Activated CD4-positive, alpha-beta T cell treated with anti-CD3 and anti-CD28 coated beads, Interleukin-2, Interleukin-6, amounts not matched to agents 100 ng/mL and 50 ng/mL, durations not matched to agents 16 hours and 8 hours (primary cell): ENCODE data around the gene ZNF195.
"Not testable (repeated sequence)": the region's sequence is repeated elsewhere in the genome, so short reads cannot be mapped to it uniquely, and the experiment has no call there.

Experiments used
- DNase-seq: peaks from one replicate; pipeline ENCODE4 v3.0.0-alpha.2; 2020

ZNF195 gene

GRCh38 chr11:3346587-3346986 is 32.4 kb downstream of the ZNF195 start:
- no peak for DNase-seq

DNA sequence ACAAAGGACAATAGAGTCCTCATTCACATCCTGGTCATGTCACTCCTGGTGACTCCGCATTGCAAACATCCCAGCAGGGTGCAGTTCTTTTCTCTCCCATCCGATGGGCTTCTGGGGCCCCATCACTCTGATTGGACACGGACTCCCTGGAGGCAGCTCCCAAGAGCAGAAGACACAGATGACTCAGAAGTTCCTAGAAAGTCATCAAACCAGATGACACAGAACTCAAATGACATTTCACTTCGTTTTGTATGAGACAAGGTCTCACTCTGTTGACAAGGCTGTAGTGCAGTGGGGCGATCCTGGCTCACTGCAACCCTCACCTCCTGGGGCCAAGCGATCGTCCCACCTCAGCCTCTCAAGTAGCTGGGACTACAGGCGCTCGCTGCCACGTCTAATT is 33.2 kb downstream of the ZNF195 start:
- no peak for DNase-seq

- no peak for DNase-seq
Measured at GRCh38 chr11:3344327-3345174, 34.4 kb downstream of the ZNF195 start.

DNA sequence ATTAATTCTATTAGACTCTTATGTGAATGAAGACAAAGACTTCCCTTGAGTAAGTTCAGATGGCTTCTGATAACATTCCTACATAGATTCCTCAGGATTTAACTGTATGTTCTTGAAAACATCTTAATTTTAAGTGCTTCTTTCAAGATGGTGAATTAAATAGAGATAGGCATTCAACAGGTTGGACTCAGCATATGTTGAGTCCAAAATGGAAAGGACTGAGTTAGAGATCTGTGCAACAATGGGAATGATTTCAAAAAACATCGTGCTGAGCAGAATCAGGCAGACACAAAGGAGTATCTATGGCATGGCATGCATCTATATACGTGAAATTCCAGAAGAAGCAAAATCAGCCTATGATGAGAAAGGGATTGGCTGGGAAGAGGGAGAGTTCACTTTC is 36.2 kb downstream of the ZNF195 start:
- no peak for DNase-seq

GRCh38 chr11:3341298-3341697 is 37.6 kb downstream of the ZNF195 start:
- peak; percentile 61 for DNase-seq

DNA sequence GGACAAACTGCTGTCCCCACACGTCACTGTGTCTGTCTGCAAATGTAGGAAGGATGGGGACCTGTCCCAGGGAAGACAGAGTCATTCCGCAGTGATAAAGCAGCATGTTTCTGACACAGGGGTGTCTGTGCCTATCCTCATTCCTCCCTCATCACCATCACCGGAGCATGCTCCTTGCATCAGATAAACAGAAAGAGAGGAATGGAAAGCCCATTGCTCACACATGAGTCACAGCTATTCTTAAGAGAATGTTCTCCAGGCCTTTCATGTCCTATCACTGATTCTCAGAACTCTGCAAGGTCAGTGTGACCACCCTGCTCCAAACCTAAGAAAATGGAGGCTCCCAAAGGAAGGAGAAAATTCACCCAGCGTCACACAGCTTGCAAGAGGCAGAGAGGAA is 38.9 kb downstream of the ZNF195 start:
- no peak for DNase-seq

- DNase-seq: no peak
Measured at GRCh38 chr11:3339340-3339624, 39.7 kb downstream of the ZNF195 start.

GRCh38 chr11:3338569-3339339 is 40.2 kb downstream of the ZNF195 start:
- no peak for DNase-seq

DNA sequence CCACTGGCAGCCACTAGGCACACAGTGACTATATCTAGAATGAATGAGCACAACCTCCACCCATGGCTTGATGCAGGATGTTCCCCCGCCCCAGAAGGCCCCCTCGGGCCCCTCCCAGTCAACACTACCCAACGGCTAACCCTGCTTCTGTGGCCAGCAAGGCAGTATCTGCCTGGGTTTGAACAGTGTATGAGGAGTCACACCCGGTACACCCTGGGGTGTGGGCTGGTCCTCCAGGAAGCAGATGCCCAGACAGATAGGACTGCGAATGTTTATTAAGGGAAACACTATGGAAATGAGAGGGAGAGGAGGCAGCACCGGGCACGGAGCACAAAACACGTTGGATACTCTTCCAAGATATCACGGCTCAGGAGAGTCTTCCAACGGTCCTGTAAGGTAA is 42.5 kb downstream of the ZNF195 start:
- not testable (repeated sequence) for DNase-seq

GRCh38 chr11:3333157-3333556 is 45.8 kb downstream of the ZNF195 start:
- DNase-seq: not testable (repeated sequence)

GRCh38 chr11:3331078-3331477 is 47.9 kb downstream of the ZNF195 start:
- not testable (repeated sequence) for DNase-seq

DNA sequence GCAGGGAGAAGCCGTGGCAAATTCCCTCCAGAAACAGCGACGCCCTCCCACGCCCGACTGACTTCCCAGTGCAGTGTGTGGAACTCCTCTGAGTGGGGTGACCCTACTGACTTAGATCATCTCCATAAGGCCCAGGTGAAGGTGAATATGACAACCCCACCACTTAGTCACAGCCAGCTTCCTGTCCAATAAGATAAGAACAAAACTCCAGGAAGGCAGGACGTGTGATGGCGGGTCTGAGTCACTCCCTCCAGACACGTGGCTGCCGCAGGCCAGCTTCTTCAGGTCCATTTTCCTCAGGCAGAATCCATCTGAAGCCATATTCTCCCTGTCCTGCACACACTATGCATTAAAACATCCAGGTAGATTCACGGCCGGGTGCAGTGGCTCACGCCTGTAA is 48.9 kb downstream of the ZNF195 start:
- not testable (repeated sequence) for DNase-seq

DNA sequence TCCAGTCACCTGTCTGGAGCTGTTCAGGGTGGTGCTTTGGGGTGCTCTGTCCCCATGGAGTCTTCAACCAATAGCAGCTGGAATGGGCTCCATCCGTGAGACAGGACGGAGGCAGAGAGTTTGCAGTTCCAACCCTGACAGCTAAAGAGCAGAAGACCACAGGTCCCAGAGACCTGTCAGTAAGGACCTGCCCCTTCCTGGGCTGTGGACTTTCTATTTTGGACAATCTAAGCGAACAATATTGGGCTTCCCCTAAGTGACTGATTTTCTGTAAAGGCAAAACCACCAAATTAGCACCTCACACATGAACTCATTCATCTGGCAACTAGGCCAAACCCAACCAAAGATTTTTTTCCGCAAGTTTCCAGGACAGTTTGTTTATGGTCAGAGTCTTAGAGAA is 50.4 kb downstream of the ZNF195 start:
- not testable (repeated sequence) for DNase-seq

GRCh38 chr11:3326450-3326849 is 52.5 kb downstream of the ZNF195 start:
- DNase-seq: not testable (repeated sequence)

DNA sequence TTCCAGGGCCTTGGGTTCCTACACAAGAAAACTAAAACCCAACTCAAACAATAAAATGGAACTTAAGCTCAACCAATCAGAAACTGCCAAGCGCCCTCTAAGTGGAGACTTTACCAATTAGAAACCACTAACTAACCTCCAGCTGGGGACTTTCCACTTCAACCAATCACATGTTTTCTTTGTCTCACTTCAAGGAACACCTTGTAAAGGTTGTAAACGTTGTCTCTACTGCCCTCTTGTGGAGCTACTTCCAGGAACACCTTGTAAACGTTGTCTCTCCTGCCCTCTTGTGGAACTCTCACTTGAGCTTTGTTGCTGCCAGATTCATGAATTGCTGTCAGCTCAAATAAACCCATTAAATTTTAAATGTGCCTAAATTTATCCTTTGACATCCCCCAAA is 54.2 kb downstream of the ZNF195 start:
- DNase-seq: not testable (repeated sequence)
